NB4 (cell line): ENCODE measurements around the gene ESRRA.

Source experiments
- DNase-seq: peaks from one replicate; pipeline ENCODE4 v3.0.0; 2010; ENCODE audit warnings: low read depth
- H3K4me3 ChIP-seq: one replicate; pipeline ENCODE4 v1.5.1; 2011; ENCODE audit warnings: mild to moderate bottlenecking, low read depth, low read length, moderate library complexity
- CTCF ChIP-seq: IDR thresholded peaks from one replicate; pipeline ENCODE4 v1.5.1; 2012; ENCODE audit warnings: low read depth, low read length
- MYC ChIP-seq: IDR thresholded peaks from 2 replicates; pipeline ENCODE4 v1.6.1; 2011; ENCODE audit warnings: low read depth, low read length
- POLR2A ChIP-seq: IDR thresholded peaks from 2 replicates; pipeline ENCODE4 v1.6.1; 2011; ENCODE audit warnings: mild to moderate bottlenecking; ENCODE audit not compliant: insufficient read length; ENCODE audit errors: extremely low read depth
- TF ChIP-seq, protein P1 (sequence below): IDR thresholded peaks from 2 replicates; pipeline ENCODE4 v1.6.1; 2011; ENCODE audit warnings: low read depth, low read length

ESRRA gene

GRCh38 chr11:64286801-64287159 is 18.5 kb upstream of the ESRRA start:
- TF ChIP-seq POLR2A (no peak), CTCF (no peak), MYC (no peak)
- TF ChIP-seq, protein P1, sequence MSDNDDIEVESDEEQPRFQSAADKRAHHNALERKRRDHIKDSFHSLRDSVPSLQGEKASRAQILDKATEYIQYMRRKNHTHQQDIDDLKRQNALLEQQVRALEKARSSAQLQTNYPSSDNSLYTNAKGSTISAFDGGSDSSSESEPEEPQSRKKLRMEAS = no peak
- no peak overlapping the region for H3K4me3 ChIP-seq
- no peak for DNase-seq

DNA sequence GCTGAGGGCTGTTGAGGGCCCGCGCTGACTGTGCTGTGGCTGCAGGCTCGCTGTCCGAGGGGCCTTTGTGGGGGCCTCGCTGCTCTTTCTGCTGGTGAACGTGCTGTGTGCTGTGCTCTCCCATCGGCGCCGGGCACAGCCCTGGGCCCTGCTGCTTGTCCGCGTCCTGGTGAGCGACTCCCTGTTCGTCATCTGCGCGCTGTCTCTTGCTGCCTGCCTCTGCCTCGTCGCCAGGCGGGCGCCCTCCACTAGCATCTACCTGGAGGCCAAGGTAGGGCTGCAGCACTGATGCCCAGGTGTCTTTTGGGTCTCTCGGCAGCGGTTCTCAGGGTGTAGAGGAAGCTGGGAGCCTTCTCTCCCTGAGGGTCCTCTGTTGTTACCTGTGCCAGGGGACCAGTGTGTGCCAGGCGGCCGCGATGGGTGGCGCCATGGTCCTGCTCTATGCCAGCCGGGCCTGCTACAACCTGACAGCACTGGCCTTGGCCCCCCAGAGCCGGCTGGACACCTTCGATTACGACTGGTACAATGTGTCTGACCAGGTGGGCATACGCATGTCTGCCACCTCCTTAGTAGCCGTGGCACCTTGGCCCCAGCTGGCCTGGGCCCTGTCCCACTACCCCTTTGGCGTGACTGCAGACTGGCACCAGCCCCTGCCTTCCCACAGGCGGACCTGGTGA is 17.5 kb upstream of the ESRRA start:
- H3K4me3 ChIP-seq = no peak overlapping the region
- no peak for DNase-seq
- no peak for TF ChIP-seq MYC
- no peak for TF ChIP-seq CTCF
- TF ChIP-seq POLR2A = no peak
- TF ChIP-seq, protein P1 = no peak

GRCh38 chr11:64288353-64288750 is 17.0 kb upstream of the ESRRA start:
- no peak for TF ChIP-seq MYC
- TF ChIP-seq, protein P1 = no peak
- no peak for TF ChIP-seq CTCF
- TF ChIP-seq POLR2A = no peak
- H3K4me3 ChIP-seq = no peak overlapping the region
- no peak for DNase-seq

GRCh38 chr11:64289002-64289564 is 16.2 kb upstream of the ESRRA start:
- DNase-seq = no peak
- H3K4me3 ChIP-seq = no peak overlapping the region
- no peak for TF ChIP-seq CTCF
- no peak for TF ChIP-seq POLR2A
- TF ChIP-seq MYC = no peak
- TF ChIP-seq, protein P1 = no peak

DNA sequence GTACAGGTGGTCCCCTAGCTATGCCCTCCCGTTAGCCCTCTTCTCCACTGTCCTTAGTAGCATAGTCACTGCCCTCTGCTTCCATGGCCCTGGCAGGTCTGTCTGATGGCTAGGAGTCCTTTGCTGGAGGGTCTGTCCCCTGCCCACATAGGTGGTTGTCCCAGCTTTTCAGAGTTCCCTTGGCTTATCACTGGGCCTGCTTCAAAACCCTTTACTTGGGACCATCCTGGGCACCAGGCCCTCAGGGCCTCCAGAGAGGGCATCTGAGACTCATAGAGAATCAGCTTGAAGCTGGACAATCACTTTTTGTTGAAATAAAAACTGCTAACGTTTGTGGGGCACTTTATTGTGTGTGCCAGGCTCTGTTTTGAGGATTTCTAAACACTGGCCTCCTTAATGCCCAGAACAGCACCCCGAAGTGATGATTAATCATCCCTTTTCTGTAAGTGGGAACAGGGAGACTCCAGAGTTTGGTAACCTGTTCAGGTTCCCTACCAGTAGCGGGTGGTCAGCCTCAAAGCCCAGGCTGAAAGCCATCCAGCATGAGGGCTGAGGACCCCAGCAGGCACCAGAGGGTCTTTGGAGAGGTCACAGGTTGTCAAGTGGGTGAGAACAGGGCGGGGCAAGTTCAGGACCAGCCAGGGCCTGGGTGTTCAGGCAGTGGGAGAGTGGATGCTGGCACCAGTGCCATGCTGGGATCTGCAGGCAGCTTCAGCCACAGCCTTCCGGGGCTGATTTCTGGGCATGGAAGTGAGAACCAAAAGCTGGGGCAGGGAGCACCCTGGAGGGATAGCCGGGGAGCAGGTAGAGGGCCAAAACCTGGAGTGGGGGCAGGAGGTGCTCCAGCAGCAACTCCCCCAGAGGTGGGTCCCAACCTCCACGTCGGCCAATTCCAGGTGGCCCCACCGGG is 14.7 kb upstream of the ESRRA start:
- no peak for DNase-seq
- no peak overlapping the region for H3K4me3 ChIP-seq
- TF ChIP-seq CTCF (no peak), MYC (no peak), POLR2A (no peak)
- TF ChIP-seq, protein P1 = no peak
